Breast epithelium (tissue), 4 donors: ENCODE results near the gene ANO7. TPM values are rescaled to one million over a fixed set of nuclear protein-coding genes. Genes with fewer than 3 reads are reported as not detected.

Experiments
- DNase-seq, 2 donors: peaks; one replicate each; pipeline ENCODE4 v3.0.0-alpha.2; 2019; ENCODE audit warnings: low spot score in 2 of 2
- H3K27ac ChIP-seq, 2 donors: fragments of 200-600 bp; sonication (generic) in 1 of 2; one replicate each; pipeline ENCODE4 v1.5.1; 2016 to 2019; ENCODE audit warnings: mild to moderate bottlenecking in 1 of 2
- H3K27me3 ChIP-seq, 2 donors: fragments of 200-600 bp; sonication (generic) in 1 of 2; one replicate each; pipeline versions ENCODE4 v1.5.1 to v1.6.0; 2017 to 2019; ENCODE audit warnings: control low read depth in 1 of 2, mild to moderate bottlenecking in 1 of 2
- H3K36me3 ChIP-seq: fragments of 200-600 bp; one replicate; pipeline ENCODE4 v1.5.1; 2019
- H3K4me1 ChIP-seq, 2 donors: fragments of 200-600 bp; sonication (generic); one replicate each; pipeline ENCODE4 v1.5.1; 2016 to 2019; ENCODE audit warnings: control low read depth in 1 of 2
- H3K4me3 ChIP-seq, 3 donors: fragments of 200-600 bp; sonication (generic); 1 replicate in 2 of 3; 2 replicates in 1 of 3; pipeline ENCODE4 v1.5.1; 2016 to 2019; ENCODE audit warnings: mild to moderate bottlenecking in 3 of 3, moderate library complexity in 2 of 3
- H3K9me3 ChIP-seq, 2 donors: fragments of 200-600 bp; sonication (generic) in 1 of 2; one replicate each; pipeline ENCODE4 v1.5.1; 2016 to 2019; ENCODE audit warnings: control low read depth in 1 of 2
- POLR2A ChIP-seq: fragments of 450-650 bp; IDR thresholded peaks from one replicate; pipeline ENCODE4 v1.6.1; 2016; ENCODE audit warnings: antibody characterized with exemption, mild to moderate bottlenecking, moderate library complexity
- POLR2AphosphoS5 ChIP-seq, 3 donors: sonication (generic); formaldehyde crosslinking; IDR thresholded peaks; one replicate each; pipeline ENCODE4 v1.6.1; 2017; ENCODE audit warnings: antibody characterized with exemption in 3 of 3
- intact Hi-C: fragments of 100-400 bp; cut with DNase I; formaldehyde crosslinking; loops from one replicate; pipeline ENCODE4 v1.15.1; 2023; ENCODE audit warnings: low total_unique reads
- total RNA-seq, 3 donors: library from RNA; depleted of rRNA; stranded (reverse); fragments of >200 nt; gene quantifications; one replicate each; pipeline ENCODE4 v1.1.0, GENCODE V29; 2016
- TF ChIP-seq, protein P1 (sequence below), 3 donors: fragments of 450-650 bp; IDR thresholded peaks; one replicate each; pipeline ENCODE4 v1.5.1; 2016 to 2017; ENCODE audit warnings: antibody characterized with exemption in 3 of 3, mild to moderate bottlenecking in 3 of 3, moderate library complexity in 3 of 3

ANO7 gene
- total RNA-seq, 3 donors from 2014 or later, result 0.98 to 1.6 TPM; not detected in 1

DNA sequence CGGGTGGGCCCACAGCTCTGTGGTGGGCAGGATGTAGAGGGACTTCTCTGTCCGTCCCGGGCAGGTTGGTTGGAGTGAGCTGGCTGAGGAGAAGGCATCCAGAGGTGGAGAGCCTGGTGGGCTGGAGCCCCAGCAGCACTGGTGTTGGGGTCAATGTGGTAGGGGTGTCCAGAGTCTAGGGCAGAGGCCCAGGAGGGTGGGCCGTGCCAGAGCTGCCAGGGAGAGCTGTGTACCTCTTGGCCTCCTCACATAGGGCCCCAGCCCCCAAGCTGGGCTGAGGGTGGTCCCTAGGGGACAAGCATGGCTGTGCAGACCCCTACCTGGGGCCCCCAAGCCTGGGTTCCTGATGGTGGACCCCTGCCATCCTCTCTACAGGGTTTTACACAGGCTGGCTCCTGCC is 16.0 kb downstream of the ANO7 start:
- Histone ChIP-seq H3K27me3 (no peaks in the 10 kb centered on the region), H3K27ac (no peak overlapping the region), H3K4me1 (no peaks in the 10 kb centered on the region), H3K4me3 (no peak overlapping the region), H3K9me3 (no peaks in the 10 kb centered on the region), H3K36me3 (no peaks in the 10 kb centered on the region)
- TF ChIP-seq POLR2A (no peak), POLR2AphosphoS5 (IDR thresholded peaks at IDR 0.05) (no peak)
- TF ChIP-seq, protein P1, sequence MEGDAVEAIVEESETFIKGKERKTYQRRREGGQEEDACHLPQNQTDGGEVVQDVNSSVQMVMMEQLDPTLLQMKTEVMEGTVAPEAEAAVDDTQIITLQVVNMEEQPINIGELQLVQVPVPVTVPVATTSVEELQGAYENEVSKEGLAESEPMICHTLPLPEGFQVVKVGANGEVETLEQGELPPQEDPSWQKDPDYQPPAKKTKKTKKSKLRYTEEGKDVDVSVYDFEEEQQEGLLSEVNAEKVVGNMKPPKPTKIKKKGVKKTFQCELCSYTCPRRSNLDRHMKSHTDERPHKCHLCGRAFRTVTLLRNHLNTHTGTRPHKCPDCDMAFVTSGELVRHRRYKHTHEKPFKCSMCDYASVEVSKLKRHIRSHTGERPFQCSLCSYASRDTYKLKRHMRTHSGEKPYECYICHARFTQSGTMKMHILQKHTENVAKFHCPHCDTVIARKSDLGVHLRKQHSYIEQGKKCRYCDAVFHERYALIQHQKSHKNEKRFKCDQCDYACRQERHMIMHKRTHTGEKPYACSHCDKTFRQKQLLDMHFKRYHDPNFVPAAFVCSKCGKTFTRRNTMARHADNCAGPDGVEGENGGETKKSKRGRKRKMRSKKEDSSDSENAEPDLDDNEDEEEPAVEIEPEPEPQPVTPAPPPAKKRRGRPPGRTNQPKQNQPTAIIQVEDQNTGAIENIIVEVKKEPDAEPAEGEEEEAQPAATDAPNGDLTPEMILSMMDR (IDR thresholded peaks at IDR 0.05), result no peak
- no peak for DNase-seq
- intact Hi-C loops, result no loop called here

DNA sequence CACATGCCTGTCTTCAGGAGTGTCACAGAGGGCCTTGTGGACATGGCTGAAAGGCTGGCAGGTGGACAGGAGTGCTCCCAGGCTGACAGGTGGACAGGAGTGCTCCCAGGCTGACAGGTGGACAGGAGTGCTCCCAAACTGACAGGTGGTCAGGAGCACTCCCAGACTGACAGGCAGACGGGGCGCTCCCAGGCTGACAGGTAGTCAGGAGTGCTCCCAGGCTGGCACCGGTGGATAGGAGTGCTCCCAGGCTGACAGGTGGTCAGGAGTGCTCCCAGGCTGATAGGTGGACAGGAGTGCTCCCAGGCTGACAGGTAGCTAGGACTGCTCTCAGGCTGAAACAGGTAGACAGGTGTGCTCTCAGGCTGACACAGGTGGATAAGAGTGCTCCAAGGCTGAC is 16.6 kb downstream of the ANO7 start:
- H3K27me3 ChIP-seq, result no peaks in the 10 kb centered on the region
- no peaks in the 10 kb centered on the region for H3K36me3 ChIP-seq
- H3K4me3 ChIP-seq, result no peak overlapping the region
- no peak for TF ChIP-seq POLR2A
- no peak for TF ChIP-seq POLR2AphosphoS5 (IDR thresholded peaks at IDR 0.05)
- TF ChIP-seq, protein P1 (IDR thresholded peaks at IDR 0.05), result no peak
- no peak overlapping the region for H3K27ac ChIP-seq
- intact Hi-C loops, result no loop called here
- H3K4me1 ChIP-seq, result no peaks in the 10 kb centered on the region
- no peak for DNase-seq
- H3K9me3 ChIP-seq, result no peaks in the 10 kb centered on the region

DNA sequence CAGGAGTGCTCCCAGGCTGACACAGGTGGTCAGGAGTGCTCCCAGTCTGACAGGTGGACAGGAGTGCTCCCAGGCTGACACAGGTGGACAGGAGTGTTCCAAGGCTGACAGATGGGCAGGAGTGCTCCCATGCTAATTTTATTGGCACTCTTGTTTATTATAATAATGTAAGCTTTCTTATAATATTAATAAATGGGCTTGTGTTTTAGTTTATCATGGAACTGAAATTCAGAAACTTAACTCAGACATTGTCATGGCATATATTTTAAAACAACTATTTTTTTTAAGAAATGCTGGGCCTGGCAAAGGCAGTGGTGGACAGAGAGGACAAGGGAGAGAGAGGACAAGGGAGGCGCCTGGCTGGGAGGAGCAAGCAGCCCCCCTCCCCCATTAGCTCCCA is 18.7 kb downstream of the ANO7 start:
- no peak for DNase-seq
- Histone ChIP-seq H3K4me3 (no peak overlapping the region), H3K27ac (no peak overlapping the region), H3K27me3 (no peaks in the 10 kb centered on the region), H3K36me3 (no peaks in the 10 kb centered on the region), H3K9me3 (no peaks in the 10 kb centered on the region), H3K4me1 (no peaks in the 10 kb centered on the region)
- intact Hi-C loops, result no loop called here
- TF ChIP-seq POLR2A (no peak), POLR2AphosphoS5 (IDR thresholded peaks at IDR 0.05) (no peak)
- TF ChIP-seq, protein P1 (IDR thresholded peaks at IDR 0.05), result no peak

DNA sequence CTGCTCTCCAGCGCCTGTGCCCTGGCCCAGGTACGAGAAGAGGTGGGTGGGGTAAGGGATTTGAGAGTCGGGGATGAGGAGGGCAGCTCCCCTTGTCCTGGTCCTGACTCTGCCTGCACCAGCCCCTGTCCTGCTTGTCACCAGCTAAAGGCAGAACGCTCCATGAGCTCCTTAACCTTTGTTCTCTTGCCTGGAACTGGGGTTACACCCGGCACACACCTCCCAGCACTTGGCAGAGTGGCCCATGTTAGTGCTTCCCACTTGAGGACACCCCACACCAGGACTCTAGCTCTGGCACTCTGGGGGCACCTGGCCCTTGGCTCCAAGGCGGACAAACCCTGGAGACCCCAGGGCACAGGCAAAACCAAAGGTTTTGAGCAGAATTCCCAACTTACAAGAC is 19.2 kb downstream of the ANO7 start:
- Histone ChIP-seq H3K36me3 (no peaks in the 10 kb centered on the region), H3K27me3 (no peaks in the 10 kb centered on the region), H3K4me3 (no peak overlapping the region), H3K4me1 (no peaks in the 10 kb centered on the region), H3K9me3 (no peaks in the 10 kb centered on the region), H3K27ac (no peak overlapping the region)
- DNase-seq, result no peak
- no peak for TF ChIP-seq POLR2A
- no peak for TF ChIP-seq POLR2AphosphoS5 (IDR thresholded peaks at IDR 0.05)
- TF ChIP-seq, protein P1 (IDR thresholded peaks at IDR 0.05), result no peak
- intact Hi-C loops, result no loop called here

DNA sequence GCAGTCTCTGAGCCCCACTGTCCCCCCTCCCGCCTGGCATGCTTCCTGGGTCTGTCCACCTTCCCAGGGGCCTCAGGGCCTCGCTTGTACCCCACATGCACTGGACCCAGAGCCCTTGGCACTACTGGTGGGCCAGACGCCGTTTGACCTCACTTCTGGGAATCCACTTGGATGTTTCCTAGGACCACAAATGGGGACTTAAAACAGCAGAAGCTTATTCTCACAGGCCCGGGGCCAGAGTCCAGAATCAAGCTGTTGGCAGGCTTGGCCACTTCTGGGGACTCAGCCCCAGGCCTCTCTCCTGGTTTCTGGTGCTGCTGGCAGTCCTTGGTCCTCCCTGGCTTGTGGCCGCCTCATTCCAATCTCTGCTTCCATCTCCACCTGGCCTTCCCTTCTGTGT is 19.6 kb downstream of the ANO7 start:
- H3K9me3 ChIP-seq, result no peaks in the 10 kb centered on the region
- TF ChIP-seq POLR2AphosphoS5 (IDR thresholded peaks at IDR 0.05) (no peak), POLR2A (no peak)
- TF ChIP-seq, protein P1 (IDR thresholded peaks at IDR 0.05), result no peak
- no peaks in the 10 kb centered on the region for H3K36me3 ChIP-seq
- no peak overlapping the region for H3K27ac ChIP-seq
- H3K27me3 ChIP-seq, result no peaks in the 10 kb centered on the region
- DNase-seq, result no peak
- intact Hi-C loops, result no loop called here
- no peaks in the 10 kb centered on the region for H3K4me1 ChIP-seq
- no peak overlapping the region for H3K4me3 ChIP-seq
